H1 (cell line): Measurements from ENCODE around the gene CD68. TPM values are rescaled to one million over a fixed set of nuclear protein-coding genes. Genes with fewer than 3 reads are reported as not detected.

Experiments
- BACH1 ChIP-seq: IDR thresholded peaks from 2 replicates; pipeline ENCODE4 v1.6.1; 2012; ENCODE audit warnings: low read length, improper control_type of control experiment
- CBX8 ChIP-seq: fragments of 300-800, 300-1000 bp; sonication (generic); IDR thresholded peaks from 2 replicates; pipeline ENCODE4 v1.7.1; 2016; ENCODE audit warnings: low read depth, low read length, borderline replicate concordance
- CHD2 ChIP-seq: IDR thresholded peaks from 2 replicates; pipeline ENCODE4 v1.6.1; 2012; ENCODE audit warnings: low read length, improper control_type of control experiment
- EGR1 ChIP-seq: IDR thresholded peaks from 2 replicates; pipeline ENCODE4 v1.6.1; 2011; ENCODE audit warnings: low read depth, low read length, borderline replicate concordance
- MAFK ChIP-seq: IDR thresholded peaks from 2 replicates; pipeline ENCODE4 v1.6.1; 2012; ENCODE audit warnings: low read depth, mild to moderate bottlenecking, improper control_type of control experiment, low read length
- NANOG ChIP-seq: IDR thresholded peaks from 2 replicates; pipeline ENCODE4 v1.6.1; 2011; ENCODE audit warnings: low read length, low read depth, mild to moderate bottlenecking, inconsistent platforms; ENCODE audit not compliant: insufficient read depth, poor library complexity, severe bottlenecking
- PHF8 ChIP-seq: fragments of 200-600 bp; sonication (generic); conservative IDR thresholded peaks from 2 replicates; pipeline ENCODE4 v1.7.1; 2012; ENCODE audit warnings: low read depth, mild to moderate bottlenecking, inconsistent platforms, low read length, moderate library complexity
- POU5F1 ChIP-seq: IDR thresholded peaks from 2 replicates; pipeline ENCODE4 v1.6.1; 2011; ENCODE audit warnings: low read depth, mild to moderate bottlenecking, low read length, moderate library complexity
- RAD21 ChIP-seq, 2 experiments: IDR thresholded peaks in 1 of 2; conservative IDR thresholded peaks in 1 of 2; 2 replicates each; pipeline ENCODE4 v1.6.1; 2011; ENCODE audit warnings: low read depth in 2 of 2, low read length in 2 of 2, improper control_type of control experiment in 1 of 2, inconsistent platforms in 1 of 2, mild to moderate bottlenecking in 1 of 2, moderate library complexity in 1 of 2
- RNF2 ChIP-seq: fragments of 200-900, 300-1000 bp; sonication (generic); IDR thresholded peaks from 2 replicates; pipeline ENCODE4 v1.7.1; 2016; ENCODE audit warnings: borderline replicate concordance, low read depth, mild to moderate bottlenecking, antibody characterized with exemption, low read length; ENCODE audit not compliant: poor library complexity, severe bottlenecking; ENCODE audit errors: missing control alignments
- RXRA ChIP-seq: IDR thresholded peaks from 2 replicates; pipeline ENCODE4 v1.6.1; 2011; ENCODE audit warnings: low read depth, mild to moderate bottlenecking, low read length, moderate library complexity; ENCODE audit not compliant: insufficient read depth
- TBP ChIP-seq: IDR thresholded peaks from 2 replicates; pipeline ENCODE4 v1.6.1; 2011; ENCODE audit warnings: low read depth, low read length, improper control_type of control experiment
- YY1 ChIP-seq: IDR thresholded peaks from 2 replicates; pipeline ENCODE4 v1.6.1; 2011; ENCODE audit warnings: low read depth, mild to moderate bottlenecking, low read length
- polyA plus RNA-seq, 7 experiments: library from polyadenylated mRNA; depleted of rRNA in 3 of 7; stranded (reverse) in 5 of 7; unstranded in 2 of 7; fragments of >200 nt in 5 of 7; fragments of 200-250 nt in 2 of 7; gene quantifications; 1 replicate in 5 of 7; 2 replicates in 1 of 7; 4 replicates in 1 of 7; pipeline versions ENCODE4 v1.2.1 to v1.2.3, GENCODE V29; 2011 to 2013; ENCODE audit warnings: missing spikeins in 2 of 7, mixed read lengths in 2 of 7
- total RNA-seq: library from RNA; stranded (reverse); fragmentation: NEBNext Ultra II Directional; extraction: Animal tissue kit (Norgen Biotek cat#: 25700); gene quantifications from 2 replicates; pipeline ENCODE4 v1.2.1, GENCODE V29; 2021
- TF ChIP-seq, protein P1 (sequence below), 3 experiments: IDR thresholded peaks; 1 replicate in 2 of 3; 2 replicates in 1 of 3; pipeline versions ENCODE4 v1.5.1 to v1.6.1; 2011; ENCODE audit warnings: low read length in 3 of 3, mild to moderate bottlenecking in 3 of 3, inconsistent platforms in 2 of 3, low read depth in 1 of 3, moderate library complexity in 1 of 3; ENCODE audit not compliant: insufficient read depth in 1 of 3; ENCODE audit errors: control extremely low read depth in 1 of 3
- TF ChIP-seq, protein P2 (sequence below): IDR thresholded peaks from 2 replicates; pipeline ENCODE4 v1.6.1; 2012; ENCODE audit warnings: inconsistent platforms
- TF ChIP-seq, protein P3 (sequence below): IDR thresholded peaks from 2 replicates; pipeline ENCODE4 v1.6.1; 2012; ENCODE audit warnings: low read length, inconsistent platforms

Gene CD68
- total and polyA plus RNA-seq, 2 of the 8 experiments (the other 6 are each of a cell fraction or from before 2014, with no cell fraction given), result 0.18 TPM; not detected in 1

DNA sequence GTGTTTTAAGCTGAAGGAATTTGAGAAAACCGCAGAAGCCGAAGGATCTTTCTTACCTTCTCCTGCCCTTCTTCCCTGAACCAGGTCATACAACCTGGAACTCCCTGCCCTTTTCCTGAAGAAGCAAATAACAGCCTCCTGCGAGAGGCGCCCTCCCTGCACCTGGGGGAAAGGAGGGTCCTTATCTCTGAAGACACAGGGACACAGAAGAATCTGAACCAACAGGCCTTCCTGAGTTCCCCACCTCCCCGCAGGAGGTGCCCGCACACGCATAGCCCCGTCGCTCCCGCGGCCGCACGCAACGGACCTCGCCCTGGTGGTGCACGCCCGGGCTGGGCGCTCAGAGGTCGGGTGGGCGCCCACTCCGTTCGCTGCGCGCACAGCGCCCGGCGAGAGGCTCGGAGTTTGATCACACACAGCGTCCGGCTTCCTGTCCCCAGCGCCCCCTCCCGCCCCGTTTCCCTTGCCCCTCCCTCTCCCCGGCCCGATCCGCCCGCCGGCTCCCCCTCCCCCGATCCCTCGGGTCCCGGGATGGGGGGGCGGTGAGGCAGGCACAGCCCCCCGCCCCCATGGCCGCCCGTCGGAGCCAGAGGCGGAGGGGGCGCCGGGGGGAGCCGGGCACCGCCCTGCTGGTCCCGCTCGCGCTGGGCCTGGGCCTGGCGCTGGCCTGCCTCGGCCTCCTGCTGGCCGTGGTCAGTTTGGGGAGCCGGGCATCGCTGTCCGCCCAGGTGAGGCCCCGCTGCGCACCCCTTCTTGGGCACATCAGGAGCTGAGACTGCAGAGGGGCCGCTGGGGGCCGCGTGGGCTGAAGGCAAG is 30.6 kb upstream of the CD68 start, which contains the start of gene TNFSF12 (continued):
- TF ChIP-seq, protein P1, sequence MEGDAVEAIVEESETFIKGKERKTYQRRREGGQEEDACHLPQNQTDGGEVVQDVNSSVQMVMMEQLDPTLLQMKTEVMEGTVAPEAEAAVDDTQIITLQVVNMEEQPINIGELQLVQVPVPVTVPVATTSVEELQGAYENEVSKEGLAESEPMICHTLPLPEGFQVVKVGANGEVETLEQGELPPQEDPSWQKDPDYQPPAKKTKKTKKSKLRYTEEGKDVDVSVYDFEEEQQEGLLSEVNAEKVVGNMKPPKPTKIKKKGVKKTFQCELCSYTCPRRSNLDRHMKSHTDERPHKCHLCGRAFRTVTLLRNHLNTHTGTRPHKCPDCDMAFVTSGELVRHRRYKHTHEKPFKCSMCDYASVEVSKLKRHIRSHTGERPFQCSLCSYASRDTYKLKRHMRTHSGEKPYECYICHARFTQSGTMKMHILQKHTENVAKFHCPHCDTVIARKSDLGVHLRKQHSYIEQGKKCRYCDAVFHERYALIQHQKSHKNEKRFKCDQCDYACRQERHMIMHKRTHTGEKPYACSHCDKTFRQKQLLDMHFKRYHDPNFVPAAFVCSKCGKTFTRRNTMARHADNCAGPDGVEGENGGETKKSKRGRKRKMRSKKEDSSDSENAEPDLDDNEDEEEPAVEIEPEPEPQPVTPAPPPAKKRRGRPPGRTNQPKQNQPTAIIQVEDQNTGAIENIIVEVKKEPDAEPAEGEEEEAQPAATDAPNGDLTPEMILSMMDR (IDR thresholded peaks at IDR 0.05; ENCODE audit: control extremely low read depth in 1 of 3, insufficient read depth in 1 of 3, low read depth in 1 of 3, low read length in 3 of 3), result no peak
- no peak for TF ChIP-seq RNF2
- TF ChIP-seq BACH1, result 0 out of 2 replicates have a peak, but pooled peaks have one; percentile 13
- TF ChIP-seq RAD21 (IDR thresholded peaks at IDR 0.05 in 1 of 2, conservative IDR thresholded peaks at IDR 0.05 in 1 of 2; ENCODE audit: low read depth in 2 of 2, low read length in 2 of 2), result 0 out of 4 replicates have a peak, but pooled peaks of 1 of the 2 experiments have one; percentile 7
- TF ChIP-seq MAFK, result no peak
- no peak for TF ChIP-seq TBP
- TF ChIP-seq POU5F1, result no peak
- TF ChIP-seq YY1, result no peak
- TF ChIP-seq CHD2, result no peak
- peak; percentile 38; the same call in 1 of the 2 replicates for TF ChIP-seq PHF8
- TF ChIP-seq NANOG, result no peak
- no peak for TF ChIP-seq EGR1
- TF ChIP-seq CBX8, result no peak
- TF ChIP-seq RXRA, result no peak
- TF ChIP-seq, protein P2, sequence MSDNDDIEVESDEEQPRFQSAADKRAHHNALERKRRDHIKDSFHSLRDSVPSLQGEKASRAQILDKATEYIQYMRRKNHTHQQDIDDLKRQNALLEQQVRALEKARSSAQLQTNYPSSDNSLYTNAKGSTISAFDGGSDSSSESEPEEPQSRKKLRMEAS, result no peak
- TF ChIP-seq, protein P3, sequence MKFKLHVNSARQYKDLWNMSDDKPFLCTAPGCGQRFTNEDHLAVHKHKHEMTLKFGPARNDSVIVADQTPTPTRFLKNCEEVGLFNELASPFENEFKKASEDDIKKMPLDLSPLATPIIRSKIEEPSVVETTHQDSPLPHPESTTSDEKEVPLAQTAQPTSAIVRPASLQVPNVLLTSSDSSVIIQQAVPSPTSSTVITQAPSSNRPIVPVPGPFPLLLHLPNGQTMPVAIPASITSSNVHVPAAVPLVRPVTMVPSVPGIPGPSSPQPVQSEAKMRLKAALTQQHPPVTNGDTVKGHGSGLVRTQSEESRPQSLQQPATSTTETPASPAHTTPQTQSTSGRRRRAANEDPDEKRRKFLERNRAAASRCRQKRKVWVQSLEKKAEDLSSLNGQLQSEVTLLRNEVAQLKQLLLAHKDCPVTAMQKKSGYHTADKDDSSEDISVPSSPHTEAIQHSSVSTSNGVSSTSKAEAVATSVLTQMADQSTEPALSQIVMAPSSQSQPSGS, result no peak
